HG03066 (cell line): ENCODE results near the gene SERPINB3.
"Not testable (repeated sequence)": the region's sequence is repeated elsewhere in the genome, so short reads cannot be mapped to it uniquely, and the experiment has no call there.

Experiments used
- ATAC-seq: cut with Tn5 transposase; IDR thresholded peaks from one replicate; pipeline ENCODE4 v1.9.1; 2021; ENCODE audit warnings: low read depth; ENCODE audit not compliant: unreplicated experiment

Gene SERPINB3

DNA sequence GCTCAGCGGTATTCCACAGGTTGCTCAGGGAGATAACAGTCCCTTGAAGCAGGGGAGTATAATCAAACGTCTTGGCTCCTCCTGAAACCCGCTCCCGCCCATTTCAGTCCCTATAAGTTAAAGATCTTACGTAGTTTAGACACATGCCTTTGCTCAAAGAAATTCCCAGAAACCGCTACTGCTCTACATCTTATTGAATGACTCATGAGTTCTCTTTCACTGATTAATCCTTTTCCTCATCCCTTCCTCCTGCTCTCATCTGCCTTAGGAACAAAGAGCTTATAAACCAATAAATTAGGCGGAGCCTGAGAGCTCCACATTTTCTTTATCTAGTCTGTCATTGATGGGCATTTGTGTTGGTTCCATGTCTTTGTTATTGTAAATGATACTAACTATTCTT, 13.5 kb downstream of the SERPINB3 start:
- no peak for ATAC-seq

DNA sequence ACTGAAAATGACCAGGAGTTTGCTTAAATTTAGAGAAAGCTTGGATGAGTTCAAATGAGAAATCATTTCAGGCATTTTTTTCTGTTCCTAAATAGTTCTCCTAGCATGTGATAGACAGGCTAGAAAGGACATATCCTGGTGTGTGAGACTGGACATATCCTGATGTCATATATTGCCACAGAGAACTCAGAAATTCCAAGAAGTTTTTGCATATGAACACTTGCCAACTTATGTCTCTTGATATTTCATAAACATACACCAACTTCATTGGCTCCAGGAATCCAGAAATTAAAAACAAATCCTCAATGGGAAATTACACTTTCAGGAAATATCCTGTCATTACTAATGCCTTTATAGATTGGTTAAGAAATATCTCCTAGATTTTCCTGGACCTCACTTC, 14.8 kb downstream of the SERPINB3 start:
- no peak for ATAC-seq

DNA sequence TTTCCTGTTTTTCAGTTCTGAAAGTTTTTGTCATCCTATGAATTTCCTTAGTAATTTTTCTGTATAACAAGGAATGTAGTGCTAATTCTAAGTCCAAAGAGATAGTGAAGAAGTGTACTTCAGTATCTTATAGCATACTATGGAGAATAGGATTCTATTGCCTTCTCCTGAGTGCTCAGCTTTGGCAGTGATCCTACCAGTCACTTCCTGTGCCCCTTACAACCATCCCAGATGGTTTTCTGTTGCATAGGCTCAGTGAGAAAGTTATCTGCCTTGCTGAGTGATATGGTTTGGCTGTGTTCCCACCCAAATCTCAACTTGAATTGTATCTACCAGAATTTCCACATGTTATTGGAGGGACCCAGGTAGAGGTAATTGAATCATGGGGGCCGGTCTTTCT, 17.0 kb downstream of the SERPINB3 start:
- ATAC-seq, result not testable (repeated sequence)

DNA sequence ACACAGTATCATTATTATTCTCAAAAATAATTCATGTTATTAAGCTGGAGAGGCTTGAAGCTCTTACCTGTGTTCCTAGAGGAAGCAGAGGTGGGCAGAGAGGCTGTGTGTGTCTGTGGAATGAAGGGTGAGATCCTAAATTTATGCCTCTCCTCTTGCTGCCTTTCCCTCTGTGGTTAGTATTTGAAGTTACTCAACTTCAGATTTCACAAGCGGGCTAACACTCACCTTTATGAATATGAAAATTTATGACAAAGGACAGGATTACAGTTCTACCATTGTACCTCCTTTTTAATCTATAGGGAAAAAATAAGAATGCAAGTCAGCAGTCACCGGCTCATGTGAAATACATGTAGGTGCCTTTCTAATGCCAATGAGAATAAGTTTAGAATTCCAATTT, 17.6 kb downstream of the SERPINB3 start, which contains the start of gene SERPINB4:
Gene SERPINB4 (minus strand): TSS at position 115 of the 400 bp plus-strand sequence. CDS start 679 bp downstream, outside the sequence.
- ATAC-seq, result not testable (repeated sequence)

DNA sequence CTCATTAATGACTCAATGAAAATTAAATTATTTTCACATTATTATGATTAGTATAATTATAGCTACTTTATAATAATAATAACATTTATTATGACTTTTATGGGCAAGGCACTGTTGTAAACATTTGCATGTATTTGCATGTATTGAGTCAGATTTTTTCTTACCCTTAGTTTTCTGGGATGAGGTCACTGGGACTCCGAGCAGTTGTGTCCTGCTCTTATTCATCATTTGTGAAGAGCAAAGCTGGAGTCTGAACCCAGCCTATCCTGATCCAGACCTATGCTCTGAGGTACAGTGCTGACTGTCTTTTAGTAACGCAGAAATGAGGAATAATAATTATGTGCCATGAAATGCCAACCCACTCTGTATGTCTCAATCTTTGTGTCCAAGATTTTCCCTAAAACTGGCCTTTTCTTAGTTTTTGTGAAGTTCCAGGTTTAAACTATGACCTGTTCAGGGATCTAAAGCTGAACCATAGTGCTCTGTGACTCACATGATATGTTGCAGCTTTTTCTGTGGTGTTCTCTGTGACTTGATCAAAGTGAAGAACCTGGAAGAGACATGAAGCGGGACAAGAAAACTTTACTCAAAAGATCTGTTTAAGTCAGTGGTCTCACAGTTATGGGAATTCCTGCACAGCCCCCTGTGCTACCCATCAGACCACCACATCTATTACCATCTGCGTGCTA, 18.9 kb downstream of the SERPINB3 start:
- not testable (repeated sequence) for ATAC-seq

DNA sequence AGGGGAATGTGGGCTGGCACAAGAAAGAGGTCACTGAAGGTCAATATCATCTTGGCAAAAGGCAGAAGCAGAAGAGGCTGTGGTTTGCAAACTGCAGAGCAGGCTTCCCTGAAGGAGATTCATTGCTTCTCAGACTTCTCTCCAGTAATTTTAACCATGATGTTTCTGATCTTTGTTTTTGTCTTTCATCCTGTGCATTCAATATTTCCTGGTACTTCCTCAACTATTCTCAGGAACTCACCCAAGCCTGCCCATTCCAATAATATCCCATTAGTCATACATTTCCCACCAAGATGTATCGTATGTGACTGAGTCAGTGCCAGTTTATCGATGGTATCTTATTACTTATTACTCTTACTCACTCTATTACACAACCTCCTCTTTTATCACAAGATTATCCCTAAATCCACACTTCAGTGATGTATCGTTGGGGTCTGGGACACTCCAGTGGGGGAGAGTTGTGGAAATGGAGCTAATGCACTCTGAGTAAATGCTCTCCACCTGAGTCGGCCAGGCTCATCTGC, 20.5 kb downstream of the SERPINB3 start:
- not testable (repeated sequence) for ATAC-seq

DNA sequence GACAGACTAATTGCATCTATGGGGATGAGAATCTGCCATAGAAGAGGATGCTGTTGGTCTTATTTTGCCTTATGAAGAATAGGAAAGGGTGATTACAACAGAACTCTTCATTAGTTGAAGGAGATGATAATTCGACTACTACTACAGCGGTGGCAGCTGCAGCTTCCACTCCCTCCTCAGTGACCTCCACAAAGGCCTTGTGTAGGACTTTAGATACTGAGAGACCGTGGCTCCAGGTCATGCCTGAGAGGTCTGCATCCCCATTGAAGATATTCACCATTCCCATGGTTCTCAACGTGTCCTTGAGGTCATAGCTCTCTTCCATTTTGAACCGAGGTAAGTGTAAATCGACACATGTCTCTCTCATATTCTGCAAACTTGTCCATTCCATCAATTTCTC, 24.0 kb downstream of the SERPINB3 start:
- no peak for ATAC-seq

DNA sequence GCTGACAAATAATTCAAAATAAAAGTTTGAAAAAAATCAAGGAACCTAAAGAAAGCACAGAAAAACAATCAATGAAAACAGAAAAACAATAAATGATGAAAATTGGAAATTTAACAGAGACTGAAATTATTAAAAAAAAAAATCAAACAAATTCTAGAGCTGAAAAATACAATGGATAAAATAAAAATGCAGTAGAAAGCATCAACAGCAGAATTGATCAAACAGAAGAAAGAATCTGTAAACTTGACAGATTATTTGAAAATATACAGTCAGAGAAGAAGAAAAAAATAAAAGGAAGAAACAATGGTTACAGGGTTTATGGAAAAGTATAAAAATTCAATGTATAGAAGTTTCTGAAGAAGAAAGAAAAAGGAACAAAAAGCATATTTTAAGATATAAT, 33.9 kb downstream of the SERPINB3 start:
- ATAC-seq, result no peak

DNA sequence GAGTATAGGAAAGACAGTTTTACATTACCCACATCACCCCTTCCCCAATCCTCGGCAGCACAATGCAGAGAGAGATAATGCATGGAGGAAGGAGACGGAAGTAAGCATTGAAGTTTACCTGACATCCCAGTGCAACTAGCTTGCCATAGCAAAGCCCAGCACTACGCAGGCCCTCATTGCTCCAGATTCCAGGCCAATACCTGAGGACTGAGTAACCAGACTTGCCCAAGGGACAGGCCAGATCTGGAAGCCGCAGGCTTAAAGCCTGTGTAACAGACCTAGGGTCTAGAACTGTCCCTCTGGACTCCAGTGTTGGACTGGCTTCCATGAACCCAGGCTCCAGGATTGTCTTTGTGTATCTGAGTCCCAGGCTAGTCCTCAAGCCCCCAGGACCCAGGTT, 35.3 kb downstream of the SERPINB3 start:
- no peak for ATAC-seq

DNA sequence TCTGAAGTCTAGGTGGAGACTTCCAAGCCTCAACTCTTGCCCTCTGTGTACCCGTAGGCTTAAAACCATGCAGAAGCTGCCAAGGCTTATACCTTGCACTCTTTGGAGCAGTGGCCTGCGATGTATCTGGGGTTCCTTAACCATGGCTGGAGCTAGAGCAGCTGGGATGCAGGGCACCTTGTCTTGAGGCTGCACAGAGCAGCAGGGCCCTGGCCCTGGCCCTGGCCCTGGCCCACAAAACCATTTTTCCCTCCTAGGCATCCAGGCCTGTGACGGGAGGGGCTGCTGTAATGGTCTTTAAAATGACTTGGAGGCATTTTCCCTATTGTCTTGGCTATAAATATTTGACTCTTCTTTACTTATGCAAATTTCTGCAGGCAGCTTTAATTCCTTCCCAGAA, 36.8 kb downstream of the SERPINB3 start:
- no peak for ATAC-seq

DNA sequence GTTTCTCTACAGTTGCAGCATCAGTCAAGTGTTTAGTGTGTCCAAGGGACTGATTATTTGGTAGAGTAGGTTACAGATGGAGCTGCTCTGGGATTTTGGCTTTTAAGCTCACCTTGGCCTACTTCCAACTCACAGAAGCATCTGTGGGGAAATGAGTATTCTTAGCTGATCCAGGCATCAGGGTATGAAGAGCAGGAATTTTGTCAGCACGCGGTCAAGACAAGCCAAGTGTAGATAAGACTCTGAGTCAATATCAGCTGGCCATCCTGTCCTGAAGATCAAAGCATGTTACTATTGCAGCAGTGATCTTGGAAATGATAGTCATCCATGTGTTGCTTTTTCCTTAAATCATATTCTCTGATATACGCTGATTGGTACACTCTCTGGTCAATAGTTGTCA, 42.0 kb downstream of the SERPINB3 start:
- ATAC-seq, result no peak

DNA sequence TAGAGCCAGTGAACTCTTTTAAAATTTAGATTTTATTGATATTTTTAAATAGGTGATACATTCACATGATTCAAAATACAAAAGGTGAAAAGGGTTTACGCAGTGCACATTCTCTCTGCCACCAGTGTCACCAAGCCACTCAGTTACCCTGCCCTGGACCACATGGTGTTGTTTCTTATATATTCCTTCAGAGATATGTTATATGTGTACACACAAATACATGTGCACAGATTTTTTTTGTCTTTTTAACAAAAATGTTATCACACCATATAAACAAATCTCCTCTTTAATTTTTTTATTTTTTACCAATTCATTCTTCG, 43.8 kb downstream of the SERPINB3 start:
- no peak for ATAC-seq

DNA sequence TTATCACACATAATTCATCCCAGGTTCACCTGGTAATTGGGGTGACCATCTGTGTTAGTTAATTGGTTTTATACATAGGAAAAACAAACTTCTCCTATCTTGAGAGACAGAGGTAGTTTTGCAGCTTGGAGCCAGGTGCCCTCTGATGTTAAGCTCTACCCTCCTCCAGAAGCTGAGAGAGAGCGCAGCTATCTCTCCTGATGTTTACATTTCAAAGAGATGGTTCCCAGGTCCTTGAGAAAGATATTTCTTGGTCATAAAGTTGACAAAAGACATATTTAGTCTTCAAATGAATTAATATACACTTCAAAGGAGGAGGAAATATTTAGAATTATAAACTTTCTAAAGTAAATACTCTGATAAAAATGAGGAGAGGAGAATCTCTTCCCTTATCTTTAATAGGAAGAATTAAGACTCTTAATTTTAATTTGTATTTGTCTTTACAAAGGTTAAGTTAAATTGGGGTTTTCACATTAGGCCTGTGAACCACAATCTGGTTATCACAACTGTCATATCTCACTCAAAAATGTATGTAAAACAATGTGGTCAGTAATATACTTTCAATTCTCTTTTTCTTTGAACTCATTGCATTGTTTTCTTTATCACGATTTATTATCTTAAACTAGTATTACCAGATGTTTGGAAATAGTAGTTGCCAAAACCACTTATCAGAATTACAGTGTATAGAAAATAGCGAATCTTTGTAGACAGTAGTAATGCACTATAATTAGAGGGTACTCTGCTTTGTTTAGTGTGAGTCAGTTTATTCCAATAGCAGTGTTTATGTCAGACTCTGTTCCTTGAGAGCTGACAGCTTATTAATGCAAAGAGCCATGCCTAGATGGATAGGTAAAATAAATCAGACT, 44.4 kb downstream of the SERPINB3 start:
- ATAC-seq, result peak; percentile 67

DNA sequence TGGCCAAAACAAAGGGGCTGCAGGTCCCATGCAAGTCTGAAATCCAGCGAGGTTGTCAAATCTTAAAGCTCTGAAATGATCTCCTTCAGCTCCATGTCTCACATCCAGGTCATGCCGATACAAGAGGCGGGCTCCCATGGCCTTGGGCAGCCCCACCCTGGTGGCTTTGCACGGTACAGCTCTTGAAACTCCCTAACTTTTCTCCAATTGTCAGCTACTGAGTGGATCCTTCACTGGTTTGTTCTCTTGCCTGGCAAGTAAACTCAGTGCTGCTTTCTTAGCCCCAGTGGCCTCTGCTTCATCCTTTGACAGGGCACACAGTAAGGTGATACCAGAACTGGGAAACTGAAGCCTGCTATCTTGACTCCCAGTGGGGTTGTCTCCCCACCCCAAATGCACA, 48.3 kb downstream of the SERPINB3 start:
- ATAC-seq, result no peak

DNA sequence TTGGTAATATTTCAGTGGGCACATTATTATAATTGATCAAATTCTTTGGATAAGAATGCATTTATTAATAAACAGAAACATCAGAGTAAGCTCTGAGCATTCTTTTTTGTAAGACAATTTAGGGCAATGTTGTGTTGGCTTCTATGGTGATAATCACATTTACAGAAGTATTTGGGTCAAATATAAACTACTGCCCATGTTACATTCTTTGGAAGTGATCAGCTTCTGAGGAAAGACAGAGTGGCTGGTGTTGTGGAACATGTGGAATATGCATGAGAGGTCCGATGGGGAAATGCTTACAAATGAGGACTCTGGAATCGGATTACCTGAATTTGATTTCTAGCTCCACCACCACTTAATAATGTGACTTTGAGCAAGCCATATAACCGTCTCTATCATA, 55.2 kb downstream of the SERPINB3 start:
- ATAC-seq, result no peak
